Chondrocyte (in vitro differentiated cells): ENCODE data around the gene DNAJC3. TPM values are rescaled to one million over a fixed set of nuclear protein-coding genes. Genes with fewer than 3 reads are reported as not detected.
A peak's percentile ranks its signal among the peaks of the same experiment; 100 is the strongest.

Source experiments
- DNase-seq: peaks from one replicate; pipeline ENCODE4 v3.0.0; 2021; ENCODE audit warnings: mixed read lengths, low spot score
- H3K27ac Mint-ChIP-seq: one replicate; pipeline ENCODE4 v1.8.0; 2021; ENCODE audit warnings: mild to moderate bottlenecking, moderate library complexity, mixed read lengths; ENCODE audit not compliant: unreplicated experiment
- H3K27me3 Mint-ChIP-seq: 2 replicates; pipeline ENCODE4 v1.8.0; 2021; ENCODE audit warnings: low read depth, mixed read lengths
- H3K36me3 Mint-ChIP-seq: 2 replicates; pipeline ENCODE4 v1.8.0; 2021; ENCODE audit warnings: low read depth, mixed read lengths
- H3K4me1 Mint-ChIP-seq: 2 replicates; pipeline ENCODE4 v1.8.0; 2021; ENCODE audit warnings: low read depth, mild to moderate bottlenecking, mixed read lengths
- H3K4me3 Mint-ChIP-seq: one replicate; pipeline ENCODE4 v1.8.0; 2021; ENCODE audit warnings: mild to moderate bottlenecking, moderate library complexity, mixed read lengths; ENCODE audit not compliant: unreplicated experiment
- H3K9me3 Mint-ChIP-seq: 2 replicates; pipeline ENCODE4 v1.8.0; 2021; ENCODE audit warnings: low read depth, mixed read lengths
- CTCF ChIP-seq: fragments of 200-600 bp; sonication (generic); IDR thresholded peaks from 2 replicates; pipeline ENCODE4 v1.5.0; 2021; ENCODE audit warnings: antibody characterized with exemption, mild to moderate bottlenecking, moderate library complexity
- total RNA-seq: library from RNA; stranded (reverse); gene quantifications from 3 replicates; pipeline ENCODE4 v1.2.1, GENCODE V29; 2021

DNAJC3 gene
- total RNA-seq, 1 donor from 2014 or later, result 53.9 TPM

- DNase-seq, result no peak
- H3K27me3 Mint-ChIP-seq, result no peaks in the 10 kb centered on the region
- no peak for TF ChIP-seq CTCF
- H3K4me3 Mint-ChIP-seq, result no peak overlapping the region
- H3K4me1 Mint-ChIP-seq, result peaks cover 12% of the 10 kb centered on the region
- peaks cover 6% of the 10 kb centered on the region for H3K9me3 Mint-ChIP-seq
- no peak overlapping the region for H3K27ac Mint-ChIP-seq
- peaks cover 27% of the 10 kb centered on the region for H3K36me3 Mint-ChIP-seq
Measured at GRCh38 chr13:95793018-95793555, 116.1 kb downstream of the DNAJC3 start.

GRCh38 chr13:95793781-95794180 lies 116.8 kb downstream of the DNAJC3 start:
- H3K36me3 Mint-ChIP-seq, result peaks cover 27% of the 10 kb centered on the region
- no peak for DNase-seq
- no peaks in the 10 kb centered on the region for H3K27me3 Mint-ChIP-seq
- peak overlapping the region; percentile 14 for H3K27ac Mint-ChIP-seq
- peaks cover 12% of the 10 kb centered on the region for H3K4me1 Mint-ChIP-seq
- no peak for TF ChIP-seq CTCF
- peaks cover 6% of the 10 kb centered on the region for H3K9me3 Mint-ChIP-seq
- no peak overlapping the region for H3K4me3 Mint-ChIP-seq

GRCh38 chr13:95797016-95797415 lies 120.1 kb downstream of the DNAJC3 start:
- H3K4me1 Mint-ChIP-seq, result peaks cover 12% of the 10 kb centered on the region
- H3K36me3 Mint-ChIP-seq, result peaks cover 17% of the 10 kb centered on the region
- H3K27ac Mint-ChIP-seq, result no peak overlapping the region
- H3K9me3 Mint-ChIP-seq, result no peaks in the 10 kb centered on the region
- no peak for TF ChIP-seq CTCF
- H3K4me3 Mint-ChIP-seq, result no peak overlapping the region
- DNase-seq, result no peak
- no peaks in the 10 kb centered on the region for H3K27me3 Mint-ChIP-seq

- Mint-ChIP-seq H3K9me3 (peaks cover 18% of the 10 kb centered on the region), H3K36me3 (peaks cover 13% of the 10 kb centered on the region), H3K27ac (no peak overlapping the region), H3K27me3 (no peaks in the 10 kb centered on the region), H3K4me3 (no peak overlapping the region), H3K4me1 (no peaks in the 10 kb centered on the region)
- no peak for TF ChIP-seq CTCF
- no peak for DNase-seq
Measured at GRCh38 chr13:95800436-95800835, 123.5 kb downstream of the DNAJC3 start.

GRCh38 chr13:95801825-95802224 lies 124.9 kb downstream of the DNAJC3 start:
- Mint-ChIP-seq H3K27ac (no peak overlapping the region), H3K27me3 (no peaks in the 10 kb centered on the region), H3K36me3 (peaks cover 20% of the 10 kb centered on the region), H3K4me3 (no peak overlapping the region), H3K9me3 (peaks cover 27% of the 10 kb centered on the region), H3K4me1 (no peaks in the 10 kb centered on the region)
- no peak for DNase-seq
- TF ChIP-seq CTCF, result no peak
